H1 (cell line): ENCODE measurements around the gene KLHL2.

Experiments
- BCL11A ChIP-seq, 2 experiments: IDR thresholded peaks; one replicate each; pipeline ENCODE4 v1.6.1; 2011; ENCODE audit warnings: low read depth in 2 of 2, low read length in 2 of 2, mild to moderate bottlenecking in 2 of 2
- BRCA1 ChIP-seq: IDR thresholded peaks from 2 replicates; pipeline ENCODE4 v1.6.1; 2012; ENCODE audit warnings: low read depth, low read length, improper control_type of control experiment
- EZH2 ChIP-seq: fragments of 200-600 bp; sonication (generic); IDR thresholded peaks from 2 replicates; pipeline ENCODE4 v1.7.1; 2012; ENCODE audit warnings: low read depth, mild to moderate bottlenecking, moderate library complexity, low read length, inconsistent platforms; ENCODE audit not compliant: severe bottlenecking
- NANOG ChIP-seq: IDR thresholded peaks from 2 replicates; pipeline ENCODE4 v1.6.1; 2011; ENCODE audit warnings: low read length, low read depth, mild to moderate bottlenecking, inconsistent platforms; ENCODE audit not compliant: insufficient read depth, poor library complexity, severe bottlenecking
- PHF8 ChIP-seq: fragments of 200-600 bp; sonication (generic); conservative IDR thresholded peaks from 2 replicates; pipeline ENCODE4 v1.7.1; 2012; ENCODE audit warnings: low read depth, mild to moderate bottlenecking, inconsistent platforms, low read length, moderate library complexity
- RBBP5 ChIP-seq: IDR thresholded peaks from 2 replicates; pipeline ENCODE4 v1.7.1; 2012; ENCODE audit warnings: low read depth, mild to moderate bottlenecking, inconsistent platforms, low read length, moderate library complexity, borderline replicate concordance
- RFX5 ChIP-seq: IDR thresholded peaks from 2 replicates; pipeline ENCODE4 v1.6.1; 2011; ENCODE audit warnings: low read depth, low read length, improper control_type of control experiment, borderline replicate concordance
- RXRA ChIP-seq: IDR thresholded peaks from 2 replicates; pipeline ENCODE4 v1.6.1; 2011; ENCODE audit warnings: low read depth, mild to moderate bottlenecking, low read length, moderate library complexity; ENCODE audit not compliant: insufficient read depth
- SP1 ChIP-seq: IDR thresholded peaks from 2 replicates; pipeline ENCODE4 v1.6.1; 2011; ENCODE audit warnings: low read depth, low read length
- SRF ChIP-seq: IDR thresholded peaks from 2 replicates; pipeline ENCODE4 v1.6.1; 2011; ENCODE audit warnings: mild to moderate bottlenecking, low read depth, low read length, moderate library complexity
- TAF1 ChIP-seq: IDR thresholded peaks from 2 replicates; pipeline ENCODE4 v1.6.1; 2011; ENCODE audit warnings: mild to moderate bottlenecking, low read depth, low read length
- TCF12 ChIP-seq: IDR thresholded peaks from 2 replicates; pipeline ENCODE4 v1.6.1; 2011; ENCODE audit warnings: low read depth, mild to moderate bottlenecking, low read length
- TF ChIP-seq, protein P1 (sequence below), 3 experiments: IDR thresholded peaks; 1 replicate in 2 of 3; 2 replicates in 1 of 3; pipeline versions ENCODE4 v1.5.1 to v1.6.1; 2011; ENCODE audit warnings: low read length in 3 of 3, mild to moderate bottlenecking in 3 of 3, inconsistent platforms in 2 of 3, low read depth in 1 of 3, moderate library complexity in 1 of 3; ENCODE audit not compliant: insufficient read depth in 1 of 3; ENCODE audit errors: control extremely low read depth in 1 of 3

DNA sequence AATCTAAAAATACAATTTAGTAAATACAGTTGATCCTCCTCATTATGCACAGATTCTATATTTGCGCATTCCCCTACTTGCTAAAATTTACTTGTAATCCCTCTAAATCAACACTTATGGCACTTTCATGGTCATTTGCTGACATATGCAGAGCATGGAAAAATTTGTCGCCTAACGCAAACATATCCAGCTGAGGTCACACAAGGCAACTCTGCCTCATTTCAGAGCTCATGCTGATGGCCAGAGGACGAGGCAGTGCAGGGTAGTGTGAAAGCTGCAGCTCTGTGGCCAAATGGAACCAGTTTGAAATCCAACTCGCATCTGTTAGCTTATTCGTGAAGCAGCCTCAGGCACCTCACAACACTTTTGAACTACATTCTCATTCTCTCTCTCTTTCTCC, 39.7 kb upstream of the KLHL2 start:
- TF ChIP-seq SRF (no peak), EZH2 (no peak), PHF8 (no peak), SP1 (no peak), RFX5 (no peak), TCF12 (no peak), RBBP5 (no peak), BRCA1 (no peak), NANOG (no peak), TAF1 (no peak), BCL11A (IDR thresholded peaks at IDR 0.05; ENCODE audit: low read depth in 2 of 2, low read length in 2 of 2) (no peak), RXRA (no peak)
- TF ChIP-seq, protein P1, sequence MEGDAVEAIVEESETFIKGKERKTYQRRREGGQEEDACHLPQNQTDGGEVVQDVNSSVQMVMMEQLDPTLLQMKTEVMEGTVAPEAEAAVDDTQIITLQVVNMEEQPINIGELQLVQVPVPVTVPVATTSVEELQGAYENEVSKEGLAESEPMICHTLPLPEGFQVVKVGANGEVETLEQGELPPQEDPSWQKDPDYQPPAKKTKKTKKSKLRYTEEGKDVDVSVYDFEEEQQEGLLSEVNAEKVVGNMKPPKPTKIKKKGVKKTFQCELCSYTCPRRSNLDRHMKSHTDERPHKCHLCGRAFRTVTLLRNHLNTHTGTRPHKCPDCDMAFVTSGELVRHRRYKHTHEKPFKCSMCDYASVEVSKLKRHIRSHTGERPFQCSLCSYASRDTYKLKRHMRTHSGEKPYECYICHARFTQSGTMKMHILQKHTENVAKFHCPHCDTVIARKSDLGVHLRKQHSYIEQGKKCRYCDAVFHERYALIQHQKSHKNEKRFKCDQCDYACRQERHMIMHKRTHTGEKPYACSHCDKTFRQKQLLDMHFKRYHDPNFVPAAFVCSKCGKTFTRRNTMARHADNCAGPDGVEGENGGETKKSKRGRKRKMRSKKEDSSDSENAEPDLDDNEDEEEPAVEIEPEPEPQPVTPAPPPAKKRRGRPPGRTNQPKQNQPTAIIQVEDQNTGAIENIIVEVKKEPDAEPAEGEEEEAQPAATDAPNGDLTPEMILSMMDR (IDR thresholded peaks at IDR 0.05; ENCODE audit: control extremely low read depth in 1 of 3, insufficient read depth in 1 of 3, low read depth in 1 of 3, low read length in 3 of 3) = no peak
